ENCODE results near the gene POC1B.
"Not testable (repeated sequence)": the region's sequence is repeated elsewhere in the genome, so short reads cannot be mapped to it uniquely, and the experiment has no call there.

The POC1B gene

GRCh38 chr12:89459279-89459678 lies 66.6 kb downstream of the POC1B start:
- DNase-seq: not testable (repeated sequence)

DNA sequence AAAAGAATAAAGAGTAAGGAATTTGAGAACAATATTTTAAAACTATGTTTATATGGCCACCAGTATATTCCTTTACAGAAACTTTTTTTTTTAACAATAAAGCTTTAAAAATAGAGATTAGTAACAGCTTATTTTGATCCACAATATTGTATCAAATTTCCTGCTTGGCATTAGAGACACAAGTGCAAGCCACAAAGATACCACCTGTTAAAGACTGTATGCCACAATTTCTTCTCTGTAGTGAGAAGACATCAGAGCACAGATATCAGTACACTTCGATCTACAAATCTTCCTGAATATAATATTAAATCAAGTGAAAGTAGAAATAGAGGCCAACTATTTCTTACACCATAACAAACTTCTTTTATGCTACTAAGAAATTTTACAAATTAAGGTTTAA lies 69.3 kb downstream of the POC1B start:
- no peak for DNase-seq

GRCh38 chr12:89454080-89454848 lies 71.6 kb downstream of the POC1B start:
- DNase-seq: no peak

- DNase-seq: no peak
Measured at GRCh38 chr12:89453121-89453978, 72.5 kb downstream of the POC1B start.

DNA sequence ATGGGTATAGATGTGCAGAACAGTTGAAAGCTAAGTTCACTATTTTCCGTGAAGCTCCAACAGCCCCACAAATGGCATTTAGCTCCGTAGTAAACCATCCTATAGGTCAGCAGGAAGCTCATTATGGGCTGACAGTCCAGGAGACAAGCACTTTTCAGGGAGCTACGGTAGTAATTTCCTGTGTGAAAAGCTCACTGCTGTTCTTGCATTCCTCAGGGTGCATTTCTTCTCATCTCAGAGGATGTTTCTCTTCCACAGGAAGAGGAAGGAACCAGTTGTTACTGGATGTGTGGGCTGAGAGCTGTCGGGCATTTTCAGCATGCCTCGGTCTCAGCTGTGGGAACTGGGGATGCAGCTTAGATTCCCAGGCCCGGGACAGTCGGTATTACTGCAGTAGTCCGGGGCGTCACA lies 74.0 kb downstream of the POC1B start:
- no peak for DNase-seq

GRCh38 chr12:89450907-89451306 lies 74.9 kb downstream of the POC1B start:
- no peak for DNase-seq

- no peak for DNase-seq
Measured at GRCh38 chr12:89448951-89449371, 76.9 kb downstream of the POC1B start.

GRCh38 chr12:89448526-89448925 lies 77.3 kb downstream of the POC1B start:
- no peak for DNase-seq

DNA sequence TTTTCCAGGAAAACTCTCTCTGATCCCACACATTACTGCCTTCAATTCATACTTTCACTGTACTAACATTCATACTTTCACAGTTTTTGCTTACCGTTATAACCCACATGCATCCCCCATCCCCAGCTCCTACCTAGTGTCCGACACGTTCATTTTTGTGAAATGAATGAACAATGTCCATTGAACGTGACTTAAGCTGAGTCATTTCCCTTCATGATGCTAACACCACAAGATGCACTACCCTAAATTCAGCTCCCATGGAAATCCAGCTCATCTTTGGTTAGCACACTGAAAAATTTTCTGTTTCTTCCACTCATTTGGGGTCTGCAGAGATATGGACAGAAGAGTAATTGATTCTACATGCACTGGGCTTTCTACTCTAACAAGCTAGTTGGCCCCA lies 85.9 kb downstream of the POC1B start:
- DNase-seq: no peak

DNA sequence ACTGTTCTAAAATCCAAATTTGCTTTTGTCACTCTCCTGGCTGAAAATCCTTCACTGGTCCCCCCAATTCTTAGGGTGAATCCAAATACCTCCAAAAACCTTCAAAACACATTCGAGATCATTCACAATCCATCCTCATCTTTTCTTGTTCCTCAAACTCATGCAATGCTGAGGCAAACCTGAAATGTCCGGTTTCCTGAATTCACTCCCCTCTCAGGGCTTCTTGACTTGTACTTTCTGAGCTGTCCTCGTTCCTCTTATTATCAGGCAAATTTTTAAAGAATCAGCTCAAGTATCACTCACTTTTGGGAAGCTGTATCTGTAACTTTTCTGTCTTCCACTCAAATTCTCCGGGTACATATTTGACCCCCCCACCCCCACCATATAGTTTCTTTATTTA lies 88.6 kb downstream of the POC1B start:
- no peak for DNase-seq

- DNase-seq: no peak
Measured at GRCh38 chr12:89436062-89436461, 89.8 kb downstream of the POC1B start.

GRCh38 chr12:89433634-89434033 lies 92.2 kb downstream of the POC1B start:
- DNase-seq: no peak

- DNase-seq: no peak
Measured at GRCh38 chr12:89432396-89432795, 93.5 kb downstream of the POC1B start.

DNA sequence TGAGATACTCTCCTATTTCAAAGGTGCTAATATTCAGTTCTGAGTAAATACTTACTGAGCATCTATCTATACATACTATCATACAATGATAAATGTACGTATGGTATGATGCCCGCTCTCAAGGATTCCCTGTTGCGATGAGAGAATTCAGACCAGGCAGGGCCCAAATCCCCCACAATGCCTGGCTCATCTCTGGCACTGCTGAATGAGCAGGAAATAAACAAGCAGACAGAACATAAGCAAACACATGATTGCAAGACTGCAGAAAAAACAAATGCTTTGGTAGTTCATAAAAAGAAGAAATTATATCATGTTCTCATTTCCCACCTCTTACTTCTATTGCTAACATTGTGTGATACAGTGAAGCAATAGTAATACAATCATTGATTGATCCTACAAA lies 96.3 kb downstream of the POC1B start:
- DNase-seq: no peak

DNA sequence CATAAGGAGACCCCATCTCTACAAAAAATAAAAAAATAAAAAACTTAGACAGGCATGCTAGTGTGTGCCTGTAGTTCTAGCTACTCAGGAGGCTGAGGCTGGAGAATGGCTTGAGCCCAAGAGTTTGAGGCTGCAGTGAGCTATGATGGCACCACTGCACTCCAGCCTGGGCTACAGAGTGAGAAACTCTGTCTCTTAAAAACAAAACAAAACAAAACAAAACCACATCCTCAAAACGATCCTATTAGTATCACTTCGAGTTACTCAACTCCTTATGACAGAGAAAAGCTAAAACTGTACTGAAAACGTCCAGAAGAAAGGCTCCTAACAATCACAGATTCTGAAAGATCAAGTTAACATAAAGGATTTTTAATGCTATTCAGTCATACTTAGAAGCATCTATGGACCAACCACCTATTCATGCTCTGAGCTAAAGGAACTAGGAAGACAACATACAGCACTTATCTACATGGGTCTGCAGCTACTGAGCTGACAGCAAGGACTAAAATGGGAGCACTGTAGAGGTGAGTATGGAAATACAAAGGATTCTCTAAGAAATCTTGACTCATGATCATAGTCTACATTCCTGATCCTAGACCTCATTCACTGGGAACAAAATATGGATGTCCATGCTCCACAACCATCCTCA lies 98.2 kb downstream of the POC1B start:
- no peak for DNase-seq

- no peak for DNase-seq
Measured at GRCh38 chr12:89424846-89425245, 101.0 kb downstream of the POC1B start.

- no peak for DNase-seq
Measured at GRCh38 chr12:89424389-89424788, 101.5 kb downstream of the POC1B start.

GRCh38 chr12:89421092-89421835 lies 104.6 kb downstream of the POC1B start:
- no peak for DNase-seq

DNA sequence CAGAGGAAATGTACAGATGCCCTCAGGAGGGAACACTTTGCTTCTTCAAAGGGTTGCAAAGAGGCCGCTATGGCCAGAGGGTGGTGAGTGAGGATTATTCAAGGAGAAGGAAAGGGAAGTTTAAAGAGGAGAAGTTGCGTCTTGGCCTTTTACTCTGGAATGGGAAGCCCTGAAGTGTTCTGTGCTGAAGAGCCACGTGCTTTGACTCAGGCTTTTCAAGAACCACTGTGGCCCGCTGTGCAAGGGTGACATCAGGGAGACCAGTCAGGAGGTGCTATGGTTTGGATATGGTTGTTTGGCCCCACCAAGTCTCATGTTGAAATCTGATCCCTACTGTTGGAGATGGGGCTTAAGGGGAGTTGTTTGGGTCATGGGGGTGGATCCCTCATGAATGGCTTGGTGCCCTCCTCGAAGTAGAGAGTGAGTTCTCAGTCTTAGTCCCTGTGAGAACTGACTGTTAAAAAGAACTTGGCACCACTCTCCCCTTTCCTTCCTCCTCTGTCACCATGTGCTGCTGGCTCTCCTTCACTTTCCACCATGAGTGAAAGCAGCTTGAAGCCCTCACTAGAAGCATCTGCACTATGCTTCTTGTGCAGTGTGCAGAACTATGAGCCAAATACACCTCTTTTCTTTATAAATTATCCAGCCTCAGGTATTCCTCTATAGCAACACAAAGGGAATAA lies 107.5 kb downstream of the POC1B start:
- no peak for DNase-seq

- no peak for DNase-seq
Measured at GRCh38 chr12:89417246-89417977, 108.4 kb downstream of the POC1B start.

- DNase-seq: no peak
Measured at GRCh38 chr12:89416049-89416792, 109.6 kb downstream of the POC1B start.

All from SHP77 (cell line).